NCI-H82 treated with DMSO at 0.1 percent for 48 hours (cell line): ENCODE results near the gene SLC45A2.
"Not testable (repeated sequence)": the region's sequence is repeated elsewhere in the genome, so short reads cannot be mapped to it uniquely, and the experiment has no call there.

Experiments
- DNase-seq: peaks from one replicate; lab custom pipeline; 2025; ENCODE audit not compliant: unreplicated experiment; lab: John Stamatoyannopoulos, UW

SLC45A2 gene, protein sequence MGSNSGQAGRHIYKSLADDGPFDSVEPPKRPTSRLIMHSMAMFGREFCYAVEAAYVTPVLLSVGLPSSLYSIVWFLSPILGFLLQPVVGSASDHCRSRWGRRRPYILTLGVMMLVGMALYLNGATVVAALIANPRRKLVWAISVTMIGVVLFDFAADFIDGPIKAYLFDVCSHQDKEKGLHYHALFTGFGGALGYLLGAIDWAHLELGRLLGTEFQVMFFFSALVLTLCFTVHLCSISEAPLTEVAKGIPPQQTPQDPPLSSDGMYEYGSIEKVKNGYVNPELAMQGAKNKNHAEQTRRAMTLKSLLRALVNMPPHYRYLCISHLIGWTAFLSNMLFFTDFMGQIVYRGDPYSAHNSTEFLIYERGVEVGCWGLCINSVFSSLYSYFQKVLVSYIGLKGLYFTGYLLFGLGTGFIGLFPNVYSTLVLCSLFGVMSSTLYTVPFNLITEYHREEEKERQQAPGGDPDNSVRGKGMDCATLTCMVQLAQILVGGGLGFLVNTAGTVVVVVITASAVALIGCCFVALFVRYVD

DNA sequence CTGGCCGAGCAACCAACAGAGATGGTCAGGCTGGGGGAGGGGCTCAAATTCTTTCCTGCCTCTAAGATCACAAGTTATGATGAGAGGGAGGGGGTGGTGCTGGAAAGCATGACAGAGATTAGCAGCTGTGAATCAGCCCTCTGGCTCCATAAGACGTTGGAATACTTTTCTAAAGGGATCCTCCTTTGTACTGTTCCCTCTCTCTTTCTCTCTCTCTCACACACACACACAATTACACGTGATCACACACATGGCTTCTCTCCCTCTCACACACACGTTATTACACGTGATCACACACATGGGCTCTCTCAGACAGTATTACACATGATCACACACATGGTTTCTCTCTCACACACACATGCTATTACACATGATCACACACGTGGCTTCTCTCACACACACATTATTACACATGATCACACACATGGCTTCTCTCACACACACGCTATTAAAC lies at the start of gene SLC45A2:
Gene SLC45A2 (minus strand): TSS at position 23 of the 454 bp plus-strand sequence. CDS start 110 bp downstream, outside the sequence.
- no peak for DNase-seq

DNA sequence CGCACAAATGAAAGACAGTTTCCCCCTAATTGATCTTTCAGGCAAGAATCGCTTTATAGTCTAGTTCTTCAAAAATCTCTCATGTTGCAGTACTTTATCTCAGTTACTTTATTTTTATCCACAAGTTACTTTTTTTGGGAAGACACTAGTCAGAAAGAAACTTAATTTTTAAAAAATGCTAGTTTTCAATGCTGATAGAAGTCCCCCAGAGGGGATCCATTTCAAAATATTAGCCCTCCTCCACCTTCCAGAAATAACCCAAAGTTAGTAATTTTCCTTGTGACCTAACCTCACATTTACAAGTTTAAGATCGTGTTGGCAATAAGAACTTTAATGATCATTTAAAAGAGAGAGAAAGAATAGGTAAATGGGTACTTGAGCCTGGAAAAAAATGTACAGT lies 47.5 kb upstream of the SLC45A2 start:
- DNase-seq: no peak

DNA sequence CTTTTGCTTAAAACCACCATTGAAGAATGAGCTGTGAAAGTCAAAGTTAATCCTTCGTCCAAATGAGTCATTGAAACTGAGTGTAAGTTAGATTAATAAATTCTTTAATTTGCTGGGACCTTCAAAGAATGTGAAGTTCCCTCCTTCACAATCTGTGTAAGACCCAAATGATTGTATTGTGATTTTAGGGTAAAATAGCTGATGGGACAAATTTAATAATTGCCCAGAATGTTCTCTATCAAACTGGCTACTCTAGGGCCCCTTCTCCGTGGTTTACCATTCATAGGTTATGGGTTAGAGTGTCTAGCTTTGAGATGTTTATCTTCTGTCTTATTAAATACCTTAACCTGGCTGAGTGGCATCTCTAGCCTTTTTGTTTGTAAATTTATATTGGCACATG lies 46.6 kb upstream of the SLC45A2 start:
- DNase-seq: no peak

GRCh38 chr5:34030585-34030984 lies 46.1 kb upstream of the SLC45A2 start:
- DNase-seq: not testable (repeated sequence)

DNA sequence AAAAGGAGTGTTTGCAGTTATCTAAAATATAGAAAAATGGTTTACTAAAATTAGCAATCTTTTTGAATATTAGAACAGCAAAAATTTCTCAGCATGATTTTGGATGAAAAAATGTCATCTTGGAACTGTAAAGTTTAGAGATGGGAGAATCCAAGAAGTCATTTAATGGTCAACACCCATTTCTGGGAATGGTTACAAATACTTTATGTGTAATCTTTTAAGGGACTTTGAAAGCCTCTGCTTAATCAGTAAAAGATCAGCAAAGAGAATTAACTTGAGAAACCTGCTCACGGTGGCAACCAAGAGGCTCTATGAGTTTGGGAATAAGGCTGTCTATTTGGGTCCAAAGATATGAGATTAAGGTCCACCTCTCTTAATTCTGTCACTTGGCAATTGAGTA lies 45.6 kb upstream of the SLC45A2 start:
- no peak for DNase-seq

- no peak for DNase-seq
Measured at GRCh38 chr5:34028349-34028748, 43.9 kb upstream of the SLC45A2 start.

GRCh38 chr5:34026089-34026761 lies 41.7 kb upstream of the SLC45A2 start:
- no peak for DNase-seq

GRCh38 chr5:34022121-34022705 lies 37.7 kb upstream of the SLC45A2 start:
- DNase-seq: no peak

- DNase-seq: no peak
Measured at GRCh38 chr5:34021334-34021733, 36.8 kb upstream of the SLC45A2 start.

DNA sequence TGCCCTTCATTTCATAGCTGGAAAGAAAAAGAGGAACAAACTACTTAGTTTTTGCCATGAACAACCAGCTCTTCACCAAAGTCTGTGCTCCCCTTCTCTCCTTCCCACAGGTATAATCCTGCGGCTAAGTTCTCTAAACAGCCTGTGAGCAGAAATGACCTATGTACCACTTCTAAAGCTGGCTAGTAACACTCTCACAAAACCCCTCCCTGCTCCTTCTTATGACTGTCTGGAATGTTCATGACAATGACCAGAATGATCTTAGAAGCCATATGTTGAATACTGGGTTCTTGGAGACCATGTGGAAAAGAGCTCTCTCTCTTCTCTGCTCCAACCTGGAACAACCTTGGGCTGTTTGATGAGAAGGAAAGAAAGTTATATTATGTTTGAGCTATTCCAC lies 36.2 kb upstream of the SLC45A2 start:
- no peak for DNase-seq

GRCh38 chr5:34017254-34017653 lies 32.8 kb upstream of the SLC45A2 start:
- no peak for DNase-seq

GRCh38 chr5:34016750-34017149 lies 32.3 kb upstream of the SLC45A2 start:
- DNase-seq: no peak

DNA sequence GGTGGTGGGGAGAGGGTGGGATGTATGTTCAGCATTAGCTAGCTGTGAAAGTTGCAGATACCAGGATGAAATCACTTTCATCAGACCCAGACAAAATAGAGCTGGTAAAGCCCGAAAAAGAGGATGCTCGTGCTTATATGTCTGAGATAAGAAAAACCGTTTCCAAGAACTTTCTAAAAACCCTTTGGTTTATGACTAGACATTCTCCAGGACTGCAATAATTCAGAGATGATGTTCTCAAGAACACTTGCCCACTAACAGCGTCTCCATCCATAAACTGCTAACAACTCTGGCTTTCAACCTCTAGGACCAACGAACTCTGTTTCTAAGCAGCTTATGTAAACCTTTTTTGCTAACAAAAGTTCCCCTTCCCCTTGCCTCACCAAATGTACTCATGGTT lies 31.7 kb upstream of the SLC45A2 start:
- DNase-seq: no peak

DNA sequence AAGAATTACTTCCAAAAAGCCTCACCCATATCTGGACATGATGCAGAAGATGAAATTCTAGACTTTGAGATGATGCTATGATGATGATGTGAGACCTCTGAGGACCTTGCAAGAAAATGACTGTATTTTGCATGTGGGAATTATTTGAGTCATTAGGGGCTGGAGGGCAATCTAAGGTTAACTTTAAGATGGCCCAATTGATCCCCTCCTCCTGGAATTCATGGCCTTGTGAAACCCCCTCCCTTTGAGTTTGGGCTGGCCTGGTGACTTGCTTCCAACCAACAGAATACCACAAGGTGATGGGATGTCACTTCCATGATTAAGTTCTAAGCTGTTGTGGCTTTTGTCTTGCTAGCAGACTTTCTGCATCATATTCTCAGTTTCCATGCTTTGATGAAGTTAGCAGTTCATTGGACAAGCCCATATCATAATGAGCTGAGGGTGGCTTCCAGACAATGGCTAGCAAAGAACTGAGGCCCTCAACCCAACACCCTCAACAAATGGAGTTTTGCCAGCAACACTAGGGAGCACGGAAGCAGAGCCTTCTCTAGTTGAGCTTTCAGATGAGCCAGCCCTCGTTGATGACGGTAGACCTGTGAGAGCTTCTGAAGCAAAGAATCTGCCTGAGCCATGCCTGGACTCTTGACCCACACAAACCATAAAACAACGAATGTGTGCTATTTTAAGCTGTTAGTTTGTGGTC lies 30.8 kb upstream of the SLC45A2 start:
- no peak for DNase-seq

GRCh38 chr5:34014626-34015025 lies 30.1 kb upstream of the SLC45A2 start:
- DNase-seq: no peak

DNA sequence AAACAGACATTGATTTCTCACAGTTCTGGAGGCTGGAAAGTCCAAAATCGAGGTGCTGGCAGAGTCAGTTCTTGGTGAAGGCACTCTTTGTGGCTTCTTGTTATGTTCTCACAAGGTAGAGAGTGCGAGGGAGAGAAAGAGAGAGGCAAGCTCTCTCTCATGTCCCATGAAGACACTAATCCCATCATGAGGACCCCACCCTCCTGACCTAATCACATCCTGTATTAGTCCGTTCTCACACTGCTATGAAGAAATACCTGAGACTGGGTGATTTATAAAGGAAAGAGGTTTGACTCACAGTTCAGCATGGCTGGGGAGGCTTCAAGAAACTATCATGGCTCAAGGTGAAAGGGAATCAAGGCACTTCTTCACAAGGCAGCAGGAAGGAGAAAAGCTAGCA lies 29.1 kb upstream of the SLC45A2 start:
- DNase-seq: no peak

DNA sequence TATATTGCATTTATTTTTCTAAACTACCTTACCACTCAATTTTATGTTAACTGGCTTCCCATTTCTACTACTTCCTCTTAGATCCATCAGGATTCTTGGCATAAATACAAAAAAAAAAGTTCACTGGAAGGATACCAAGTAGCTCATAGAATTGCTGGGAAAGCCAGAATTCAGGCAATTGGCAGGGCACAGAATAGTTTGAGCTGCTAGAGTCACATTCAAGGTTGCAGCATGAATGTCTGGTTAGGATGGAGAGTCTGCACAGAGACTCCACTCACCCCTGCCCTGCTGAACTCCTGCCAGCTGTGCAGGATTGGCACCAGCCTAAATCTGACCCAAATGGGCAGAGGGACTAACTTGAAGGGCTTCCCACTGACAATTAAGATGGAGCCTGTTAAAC lies 28.3 kb upstream of the SLC45A2 start:
- no peak for DNase-seq

GRCh38 chr5:34011536-34011935 lies 27.0 kb upstream of the SLC45A2 start:
- no peak for DNase-seq

- DNase-seq: not testable (repeated sequence)
Measured at GRCh38 chr5:34010146-34010545, 25.7 kb upstream of the SLC45A2 start.

DNA sequence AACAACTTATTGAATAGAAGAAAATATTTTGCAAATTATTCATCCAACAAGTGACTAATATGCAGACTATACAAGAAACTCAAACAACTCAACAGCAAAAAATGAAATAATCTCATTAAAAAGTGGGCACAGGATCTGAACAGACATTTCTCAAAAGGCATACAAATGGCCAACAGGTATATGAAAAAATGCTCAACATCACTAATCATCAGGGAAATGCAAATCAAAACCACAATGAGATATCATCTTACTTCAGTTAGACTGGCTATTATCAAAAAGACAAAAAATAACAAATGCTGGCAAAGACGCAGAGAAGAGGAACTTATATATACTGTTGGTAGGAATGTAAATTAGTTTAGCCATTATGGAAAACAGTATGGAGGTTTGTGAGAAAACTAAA lies 25.1 kb upstream of the SLC45A2 start:
- no peak for DNase-seq

DNA sequence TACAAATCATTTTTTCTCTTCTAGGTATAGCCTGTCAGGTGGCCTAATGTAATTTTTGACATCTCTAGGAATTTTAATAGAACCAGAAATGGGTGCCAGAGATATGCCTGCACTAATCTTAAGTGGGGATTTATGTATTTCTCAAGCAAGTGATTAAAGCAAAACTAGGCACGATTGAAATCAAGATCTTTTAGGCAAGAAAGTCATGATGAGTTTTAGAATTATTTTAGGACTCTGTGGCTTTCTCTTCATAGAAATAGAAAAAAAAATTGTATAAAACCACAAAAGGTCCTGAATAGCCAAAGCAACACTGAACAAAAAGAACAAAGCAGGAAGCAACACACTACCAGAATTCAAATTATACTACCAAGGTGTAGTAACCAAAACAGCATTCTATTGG lies 24.3 kb upstream of the SLC45A2 start:
- DNase-seq: no peak
